ENCODE measurements around the gene NID1. TPM values are rescaled to one million over a fixed set of nuclear protein-coding genes. Genes with fewer than 3 reads are reported as not detected.

Gene NID1
- total and polyA plus RNA-seq, 2 experiments from 2014 or later: 77.7 to 82.0 TPM

DNA sequence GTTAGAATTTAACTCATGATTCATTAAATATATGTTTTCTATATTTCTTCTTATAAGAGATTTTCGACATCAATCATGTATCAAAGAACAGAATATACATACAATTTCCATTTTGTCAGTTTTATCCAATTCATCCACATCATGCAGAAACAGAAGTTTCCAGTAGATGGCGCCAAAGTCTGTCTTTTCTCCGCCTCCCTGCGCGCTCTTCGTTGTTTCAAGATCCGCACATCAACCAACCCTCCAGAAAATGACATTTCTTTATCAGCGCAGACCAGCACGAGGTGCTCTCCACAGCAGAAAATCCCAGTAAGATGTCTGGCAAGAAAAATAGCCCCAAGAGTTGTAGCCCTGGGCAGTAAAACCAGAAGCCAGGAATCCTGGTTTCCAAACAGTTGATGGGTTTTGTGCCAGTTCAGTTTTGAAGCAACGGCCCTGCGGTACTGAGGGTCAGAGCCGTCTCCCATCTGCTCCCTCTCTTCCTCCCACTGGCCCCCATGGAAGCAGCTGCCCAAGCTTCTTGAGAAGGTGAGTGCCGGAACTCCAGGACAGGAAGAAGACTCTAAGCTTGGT is 38.8 kb upstream of the NID1 start:
- in situ Hi-C loops (cut with MboI): loop anchor here (25.0 kb wide), 2 partner anchors 784 to 1459 kb away; no protein-coding TSS in a partner anchor
- H3F3A ChIP-seq (ENCODE audit: insufficient read depth): 0 out of 2 replicates have a peak, but pooled peaks cover 2% of the 10 kb centered on the region
- 0 out of 2 replicates have a peak, but pooled peaks cover 7% of the 10 kb centered on the region for H3K4me1 ChIP-seq (ENCODE audit: insufficient read depth)
- no peak for TF ChIP-seq EZH2phosphoT487 (IDR thresholded peaks at IDR 0.05; ENCODE audit: insufficient read depth, low read depth)
- no peaks in the 10 kb centered on the region for H3K9me2 ChIP-seq (ENCODE audit: insufficient read depth)
- H3K4me2 ChIP-seq (ENCODE audit: unreplicated experiment): no peak overlapping the region
- peak; percentile 68 for DNase-seq
- H3K27ac ChIP-seq: no peak overlapping the region
- H2AFZ ChIP-seq: peak overlapping the region; percentile 80
- 26 to 30% methylated on average over 12 to 13 of the region's 13 CpGs for WGBS, 2 experiments (ENCODE audit: low coverage in 1 of 2, low lambda C conversion rate in 2 of 2, missing lambda C conversion rate in 2 of 2)
- H3K9ac ChIP-seq: no peak overlapping the region
- H4K20me1 ChIP-seq (ENCODE audit: insufficient read depth): no peaks in the 10 kb centered on the region
- no peaks in the 10 kb centered on the region for H3K36me3 ChIP-seq (ENCODE audit: low read depth)
- no peak overlapping the region for H3K4me3 ChIP-seq
- no peaks in the 10 kb centered on the region for H3K27me3 ChIP-seq (replicated peaks; ENCODE audit: insufficient read depth)
- H3K79me2 ChIP-seq (ENCODE audit: insufficient read depth): no peaks in the 10 kb centered on the region
- no peaks in the 10 kb centered on the region for H3K9me3 ChIP-seq (ENCODE audit: low read depth)

GRCh38 chr1:236103059-236103458 is 38.2 kb upstream of the NID1 start:
- no peak overlapping the region for H2AFZ ChIP-seq

DNA sequence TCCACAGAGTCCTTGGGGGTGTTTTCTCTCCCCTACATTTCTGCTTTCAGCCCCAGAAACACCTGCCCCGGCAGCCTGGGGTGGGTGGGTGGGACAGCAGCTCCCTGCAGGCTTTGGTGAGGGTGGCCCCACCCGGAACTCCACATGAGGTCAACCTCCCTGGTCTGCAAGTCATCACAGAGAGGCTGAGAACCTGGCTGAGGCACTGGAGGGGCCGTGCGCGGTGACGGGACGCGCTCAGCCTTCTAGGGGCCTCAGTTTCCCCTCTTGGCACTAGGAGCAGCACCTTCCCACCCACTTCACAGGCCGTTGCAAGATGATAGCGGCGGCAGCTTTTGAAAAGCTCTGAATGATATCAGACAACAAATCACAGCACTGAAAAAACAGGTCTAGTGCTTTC is 37.7 kb upstream of the NID1 start:
- no peaks in the 10 kb centered on the region for H4K20me1 ChIP-seq (ENCODE audit: insufficient read depth)
- H3F3A ChIP-seq (ENCODE audit: insufficient read depth): peaks cover 13% of the 10 kb centered on the region
- no peak overlapping the region for H3K4me3 ChIP-seq
- no peak overlapping the region for H3K4me2 ChIP-seq (ENCODE audit: unreplicated experiment)
- no peaks in the 10 kb centered on the region for H3K79me2 ChIP-seq (ENCODE audit: insufficient read depth)
- TF ChIP-seq EZH2phosphoT487 (IDR thresholded peaks at IDR 0.05; ENCODE audit: insufficient read depth, low read depth) (no peak), EZH2 (IDR thresholded peaks at IDR 0.05; ENCODE audit: insufficient read depth, poor library complexity, severe bottlenecking) (no peak)
- 0 out of 2 replicates have a peak, but pooled peaks cover 7% of the 10 kb centered on the region for H3K4me1 ChIP-seq (ENCODE audit: insufficient read depth)
- H3K9ac ChIP-seq: no peak overlapping the region
- H2AFZ ChIP-seq: no peak overlapping the region
- H3K9me3 ChIP-seq (ENCODE audit: low read depth): no peaks in the 10 kb centered on the region
- no peaks in the 10 kb centered on the region for H3K9me2 ChIP-seq (ENCODE audit: insufficient read depth)
- no peak overlapping the region for H3K27ac ChIP-seq
- no peaks in the 10 kb centered on the region for H3K36me3 ChIP-seq (ENCODE audit: low read depth)
- no peak for DNase-seq
- in situ Hi-C loops (cut with MboI): loop anchor here (25.0 kb wide), 2 partner anchors 785 to 1460 kb away; no protein-coding TSS in a partner anchor
- WGBS, 2 experiments (ENCODE audit: low coverage in 1 of 2, low lambda C conversion rate in 2 of 2, missing lambda C conversion rate in 2 of 2): 51 to 61% methylated on average over 9 to 11 of the region's 11 CpGs
- H3K27me3 ChIP-seq (replicated peaks; ENCODE audit: insufficient read depth): no peaks in the 10 kb centered on the region

More at GRCh38 chr1:236103059-236103458, 38.2 kb upstream of the NID1 start:
- WGBS, 2 experiments (ENCODE audit: low coverage in 1 of 2, low lambda C conversion rate in 2 of 2, missing lambda C conversion rate in 2 of 2): 4 to 6% methylated on average over 7 of the region's 7 CpGs
- Histone ChIP-seq H3K9ac (no peak overlapping the region), H3K4me1 (ENCODE audit: insufficient read depth) (0 out of 2 replicates have a peak, but pooled peaks cover 7% of the 10 kb centered on the region), H3K9me2 (ENCODE audit: insufficient read depth) (no peaks in the 10 kb centered on the region), H3K9me3 (ENCODE audit: low read depth) (no peaks in the 10 kb centered on the region), H4K20me1 (ENCODE audit: insufficient read depth) (no peaks in the 10 kb centered on the region), H3K36me3 (ENCODE audit: low read depth) (no peaks in the 10 kb centered on the region), H3K4me3 (no peak overlapping the region), H3F3A (ENCODE audit: insufficient read depth) (peaks cover 8% of the 10 kb centered on the region), H3K4me2 (ENCODE audit: unreplicated experiment) (no peak overlapping the region), H3K79me2 (ENCODE audit: insufficient read depth) (no peaks in the 10 kb centered on the region), H3K27ac (no peak overlapping the region), H3K27me3 (replicated peaks; ENCODE audit: insufficient read depth) (no peaks in the 10 kb centered on the region)
- DNase-seq: no peak
- in situ Hi-C loops (cut with MboI): loop anchor here (25.0 kb wide), 2 partner anchors 784 to 1459 kb away; no protein-coding TSS in a partner anchor
- TF ChIP-seq EZH2phosphoT487 (IDR thresholded peaks at IDR 0.05; ENCODE audit: insufficient read depth, low read depth): no peak
- no peak for TF ChIP-seq EZH2 (IDR thresholded peaks at IDR 0.05; ENCODE audit: insufficient read depth, poor library complexity, severe bottlenecking)

GRCh38 chr1:236101233-236102200 is 36.6 kb upstream of the NID1 start:
- peaks cover 24% of the 10 kb centered on the region for H3F3A ChIP-seq (ENCODE audit: insufficient read depth)
- TF ChIP-seq EZH2 (IDR thresholded peaks at IDR 0.05; ENCODE audit: insufficient read depth, poor library complexity, severe bottlenecking): no peak
- no peak for TF ChIP-seq EZH2phosphoT487 (IDR thresholded peaks at IDR 0.05; ENCODE audit: insufficient read depth, low read depth)
- in situ Hi-C loops (cut with MboI): loop anchor here (25.0 kb wide), 2 partner anchors 786 to 1461 kb away; no protein-coding TSS in a partner anchor
- H3K27me3 ChIP-seq (replicated peaks; ENCODE audit: insufficient read depth): no peaks in the 10 kb centered on the region
- 0 out of 2 replicates have a peak, but pooled peaks cover 7% of the 10 kb centered on the region for H3K4me1 ChIP-seq (ENCODE audit: insufficient read depth)
- no peak overlapping the region for H3K27ac ChIP-seq
- no peak overlapping the region for H3K9ac ChIP-seq
- no peaks in the 10 kb centered on the region for H3K9me3 ChIP-seq (ENCODE audit: low read depth)
- no peak overlapping the region for H3K4me3 ChIP-seq
- H3K9me2 ChIP-seq (ENCODE audit: insufficient read depth): no peaks in the 10 kb centered on the region
- H3K4me2 ChIP-seq (ENCODE audit: unreplicated experiment): no peak overlapping the region
- no peaks in the 10 kb centered on the region for H3K79me2 ChIP-seq (ENCODE audit: insufficient read depth)
- no peaks in the 10 kb centered on the region for H3K36me3 ChIP-seq (ENCODE audit: low read depth)
- 81 to 84% methylated on average over 10 of the region's 10 CpGs for WGBS, 2 experiments (ENCODE audit: low coverage in 1 of 2, low lambda C conversion rate in 2 of 2, missing lambda C conversion rate in 2 of 2)
- H2AFZ ChIP-seq: no peak overlapping the region
- no peak for DNase-seq
- H4K20me1 ChIP-seq (ENCODE audit: insufficient read depth): no peaks in the 10 kb centered on the region
